Measurements from ENCODE around the gene EFNA3.
"Not testable (repeated sequence)": the region's sequence is repeated elsewhere in the genome, so short reads cannot be mapped to it uniquely, and the experiment has no call there.

EFNA3 gene

DNA sequence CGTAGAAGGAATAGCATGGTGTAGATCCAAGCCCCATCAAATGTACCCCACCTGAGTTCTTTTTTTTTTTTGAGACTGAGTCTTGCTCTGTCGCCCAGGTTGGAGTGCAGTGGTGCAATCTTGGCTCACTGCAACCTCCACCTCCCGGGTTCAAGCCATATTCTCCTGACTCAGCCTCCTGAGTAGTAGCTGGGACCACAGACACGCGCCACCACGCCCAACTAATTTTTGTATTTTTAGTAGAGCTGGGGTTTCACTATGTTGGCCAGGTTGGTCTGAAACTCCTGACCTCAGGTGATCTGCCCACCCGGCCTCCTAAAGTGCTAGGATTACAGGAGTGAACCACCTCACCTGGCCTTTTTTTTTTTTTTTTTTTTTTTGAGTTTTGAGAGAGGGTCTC lies 39.5 kb downstream of the EFNA3 start:
- H3K27ac ChIP-seq (ENCODE audit: low read length); H3K36me3 ChIP-seq (ENCODE audit: control insufficient read depth in 2 of 2, insufficient read depth in 2 of 2, low read length in 2 of 2); H3K27me3 ChIP-seq (ENCODE audit: control insufficient read depth in 1 of 2, insufficient read depth in 2 of 2, low read length in 2 of 2); H3K4me3 ChIP-seq (ENCODE audit: low read length in 2 of 2); H3K9me3 ChIP-seq (ENCODE audit: control insufficient read depth in 2 of 2, low read length in 2 of 2); H3K4me1 ChIP-seq (ENCODE audit: control insufficient read depth, insufficient read depth, low read length); H3K9ac ChIP-seq (ENCODE audit: low read length in 2 of 2): not testable (repeated sequence)

DNA sequence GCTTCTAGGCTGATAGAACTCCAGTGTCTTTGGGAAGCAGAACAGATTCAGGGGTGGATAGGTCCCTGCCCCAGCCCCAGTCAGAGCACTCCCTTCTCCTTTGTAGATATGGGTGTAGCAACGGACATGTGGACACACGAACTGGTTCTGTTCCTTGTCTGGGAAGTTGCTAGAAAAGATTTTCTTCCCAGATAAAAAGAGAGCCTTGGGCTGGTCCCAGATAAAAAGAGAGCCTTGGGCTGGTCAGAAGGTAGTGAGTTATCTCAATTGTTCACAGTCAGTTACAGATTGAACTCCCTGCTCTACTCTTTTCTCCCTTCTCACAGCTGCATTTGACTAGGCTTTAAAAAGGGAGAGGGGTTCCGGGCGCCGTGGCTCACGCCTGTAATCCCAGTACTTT lies 41.6 kb downstream of the EFNA3 start:
- Histone ChIP-seq H3K9me3 (ENCODE audit: control insufficient read depth in 2 of 2, low read length in 2 of 2) (no peaks in the 10 kb centered on the region), H3K4me1 (ENCODE audit: control insufficient read depth, insufficient read depth, low read length) (peaks cover 5% of the 10 kb centered on the region), H3K36me3 (ENCODE audit: control insufficient read depth in 2 of 2, insufficient read depth in 2 of 2, low read length in 2 of 2) (no peaks in the 10 kb centered on the region), H3K9ac (ENCODE audit: low read length in 2 of 2) (no peak overlapping the region), H3K27me3 (ENCODE audit: control insufficient read depth in 1 of 2, insufficient read depth in 2 of 2, low read length in 2 of 2) (peaks cover 4 to 6% of the 10 kb centered on the region in 2 donors), H3K27ac (ENCODE audit: low read length) (no peak overlapping the region), H3K4me3 (ENCODE audit: low read length in 2 of 2) (no peak overlapping the region)

DNA sequence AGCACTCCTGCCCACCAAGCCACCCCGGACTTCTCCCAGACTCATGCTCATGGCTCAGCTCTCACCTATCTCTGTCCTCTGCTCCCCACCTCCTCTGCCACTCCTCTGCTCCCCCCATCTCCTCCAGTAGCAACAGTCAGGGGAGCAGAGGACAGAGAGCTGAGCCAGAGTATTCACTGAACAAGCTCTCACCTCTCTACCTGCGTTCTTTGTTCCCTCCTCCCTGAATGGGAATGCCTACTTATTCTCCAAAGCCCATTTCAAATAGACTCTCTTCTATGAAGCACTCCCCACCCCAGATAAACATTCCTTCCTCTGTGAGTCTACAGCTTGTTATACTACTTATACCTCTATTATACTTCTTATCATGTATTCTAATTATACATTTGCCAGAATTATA lies 42.6 kb downstream of the EFNA3 start:
- Histone ChIP-seq H3K9me3 (ENCODE audit: control insufficient read depth in 2 of 2, low read length in 2 of 2) (no peaks in the 10 kb centered on the region), H3K27ac (ENCODE audit: low read length) (no peak overlapping the region), H3K27me3 (ENCODE audit: control insufficient read depth in 1 of 2, insufficient read depth in 2 of 2, low read length in 2 of 2) (peaks cover 4 to 6% of the 10 kb centered on the region in 2 donors), H3K4me3 (ENCODE audit: low read length in 2 of 2) (no peak overlapping the region), H3K36me3 (ENCODE audit: control insufficient read depth in 2 of 2, insufficient read depth in 2 of 2, low read length in 2 of 2) (no peaks in the 10 kb centered on the region), H3K9ac (ENCODE audit: low read length in 2 of 2) (no peak overlapping the region), H3K4me1 (ENCODE audit: control insufficient read depth, insufficient read depth, low read length) (peaks cover 9% of the 10 kb centered on the region)

DNA sequence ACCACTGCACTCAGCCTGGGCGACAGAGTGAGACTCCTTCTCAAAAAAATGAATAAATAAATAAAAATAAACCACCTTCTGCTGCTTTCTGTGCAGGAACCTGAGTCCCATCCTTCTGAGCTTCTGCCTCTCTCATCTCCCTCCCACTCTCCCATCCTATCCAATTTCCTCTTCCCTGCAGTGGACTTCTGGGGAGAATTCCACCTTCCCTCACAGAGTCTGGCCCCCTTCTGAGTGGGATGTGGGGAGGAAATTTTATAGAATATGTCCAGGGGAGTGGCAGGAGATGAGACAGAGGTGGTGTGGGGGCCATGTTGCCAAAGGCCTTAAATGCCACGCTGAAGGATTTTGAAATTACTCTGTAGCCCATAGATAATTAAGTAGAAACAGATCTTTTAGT lies 43.7 kb downstream of the EFNA3 start:
- H3K9me3 ChIP-seq (ENCODE audit: control insufficient read depth in 2 of 2, low read length in 2 of 2), result no peaks in the 10 kb centered on the region
- H3K36me3 ChIP-seq (ENCODE audit: control insufficient read depth in 2 of 2, insufficient read depth in 2 of 2, low read length in 2 of 2), result no peaks in the 10 kb centered on the region
- no peak overlapping the region for H3K27ac ChIP-seq (ENCODE audit: low read length)
- peaks cover 19% of the 10 kb centered on the region for H3K4me1 ChIP-seq (ENCODE audit: control insufficient read depth, insufficient read depth, low read length)
- H3K27me3 ChIP-seq (ENCODE audit: control insufficient read depth in 1 of 2, insufficient read depth in 2 of 2, low read length in 2 of 2), result peaks cover 3 to 4% of the 10 kb centered on the region in 2 donors
- H3K4me3 ChIP-seq (ENCODE audit: low read length in 2 of 2), result no peak overlapping the region
- no peak overlapping the region for H3K9ac ChIP-seq (ENCODE audit: low read length in 2 of 2)

DNA sequence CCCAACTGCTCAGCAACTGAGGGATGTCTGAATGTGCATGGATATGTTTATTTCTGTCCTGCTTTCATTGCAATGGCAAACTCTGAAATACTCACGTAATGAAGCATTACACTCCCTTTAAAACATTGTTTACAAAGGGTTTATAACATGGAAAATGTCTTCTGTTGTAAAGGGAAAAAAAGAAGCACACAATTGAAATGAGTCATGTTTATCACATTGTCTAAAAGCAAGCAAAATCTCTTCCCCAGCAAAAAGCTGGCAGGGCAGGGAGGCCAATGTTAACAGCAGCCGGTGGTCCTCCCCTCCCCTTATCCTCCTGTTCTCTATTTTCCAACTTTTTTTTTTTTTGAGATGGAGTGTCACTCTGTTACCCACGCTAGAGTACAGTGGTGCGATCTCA lies 45.2 kb downstream of the EFNA3 start:
- no peak overlapping the region for H3K27ac ChIP-seq (ENCODE audit: low read length)
- H3K27me3 ChIP-seq (ENCODE audit: control insufficient read depth in 1 of 2, insufficient read depth in 2 of 2, low read length in 2 of 2), result peaks cover 0 to 2% of the 10 kb centered on the region in 2 donors
- no peaks in the 10 kb centered on the region for H3K36me3 ChIP-seq (ENCODE audit: control insufficient read depth in 2 of 2, insufficient read depth in 2 of 2, low read length in 2 of 2)
- H3K4me3 ChIP-seq (ENCODE audit: low read length in 2 of 2), result no peak overlapping the region
- H3K4me1 ChIP-seq (ENCODE audit: control insufficient read depth, insufficient read depth, low read length), result peaks cover 29% of the 10 kb centered on the region
- no peaks in the 10 kb centered on the region for H3K9me3 ChIP-seq (ENCODE audit: control insufficient read depth in 2 of 2, low read length in 2 of 2)
- no peak overlapping the region for H3K9ac ChIP-seq (ENCODE audit: low read length in 2 of 2)

DNA sequence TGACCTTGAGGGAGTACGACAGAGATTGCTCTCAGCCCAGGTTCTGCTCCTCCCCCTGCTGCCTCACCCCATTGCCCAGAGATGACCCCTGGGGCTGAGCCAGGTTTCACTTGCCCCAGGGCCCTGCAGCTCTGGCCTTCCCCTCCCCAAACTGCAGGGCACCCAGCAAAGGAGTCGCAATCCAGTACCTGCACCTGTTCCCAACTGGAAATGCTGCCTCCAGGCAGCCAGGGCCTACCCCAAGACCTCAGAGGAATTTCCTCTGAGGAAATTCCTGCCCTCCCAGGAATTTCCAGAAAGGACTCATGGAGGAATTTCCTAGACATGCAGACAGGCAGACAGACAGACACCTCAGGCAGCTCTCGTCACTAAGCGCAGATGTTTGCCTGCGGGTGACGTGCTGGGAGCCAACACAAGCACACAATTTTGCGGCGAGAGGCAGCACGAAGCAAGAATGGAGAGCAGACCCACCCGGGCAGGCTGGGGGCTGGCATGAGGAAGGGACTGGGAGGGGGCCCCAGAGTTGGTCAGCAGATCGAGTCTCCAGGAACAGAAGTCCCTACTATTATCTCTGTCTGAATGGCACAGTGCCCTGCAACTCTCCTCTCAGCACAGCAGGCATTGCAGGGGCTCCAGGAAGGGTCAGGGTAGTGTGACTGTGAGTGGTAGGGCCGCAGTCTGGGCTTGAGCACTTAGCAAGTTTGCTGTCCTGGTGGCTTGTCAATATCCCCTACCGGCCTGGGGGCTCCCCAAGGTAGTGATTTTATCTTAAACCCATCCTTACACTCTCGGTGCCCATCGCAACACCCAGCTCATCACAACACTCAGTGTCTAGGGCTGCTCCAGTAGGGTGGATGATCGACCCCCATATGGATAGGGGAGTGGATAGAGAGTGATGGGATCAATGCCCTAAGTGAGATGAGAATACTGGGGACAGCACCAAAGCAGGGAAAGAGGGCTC lies 46.1 kb downstream of the EFNA3 start:
- peaks cover 0 to 2% of the 10 kb centered on the region in 2 donors for H3K27me3 ChIP-seq (ENCODE audit: control insufficient read depth in 1 of 2, insufficient read depth in 2 of 2, low read length in 2 of 2)
- no peak overlapping the region for H3K9ac ChIP-seq (ENCODE audit: low read length in 2 of 2)
- H3K9me3 ChIP-seq (ENCODE audit: control insufficient read depth in 2 of 2, low read length in 2 of 2), result no peaks in the 10 kb centered on the region
- no peaks in the 10 kb centered on the region for H3K36me3 ChIP-seq (ENCODE audit: control insufficient read depth in 2 of 2, insufficient read depth in 2 of 2, low read length in 2 of 2)
- H3K27ac ChIP-seq (ENCODE audit: low read length), result no peak overlapping the region
- H3K4me1 ChIP-seq (ENCODE audit: control insufficient read depth, insufficient read depth, low read length), result peaks cover 39% of the 10 kb centered on the region
- H3K4me3 ChIP-seq (ENCODE audit: low read length in 2 of 2), result no peak overlapping the region

DNA sequence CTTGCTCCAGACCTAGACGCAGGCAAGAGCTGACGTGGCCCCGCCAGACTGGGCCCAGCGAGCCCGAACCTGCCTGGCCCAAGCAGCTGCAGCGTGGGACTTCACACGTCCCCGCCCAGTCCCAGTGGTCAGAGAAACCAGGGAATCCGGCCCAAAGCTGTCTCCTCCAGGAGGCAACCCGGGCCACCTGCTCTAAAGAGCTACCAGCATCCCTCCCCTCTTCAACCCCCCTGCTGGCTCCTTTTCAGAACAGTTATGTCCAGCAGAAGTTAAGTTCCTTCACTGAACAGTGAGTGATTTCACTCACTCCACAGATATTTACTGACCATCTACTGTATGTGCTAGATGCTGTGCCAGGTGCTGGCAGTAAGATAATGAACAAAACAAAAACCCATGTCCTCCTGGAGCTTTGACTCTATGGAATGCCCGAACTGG lies 46.9 kb downstream of the EFNA3 start:
- H3K4me1 ChIP-seq (ENCODE audit: control insufficient read depth, insufficient read depth, low read length), result peaks cover 47% of the 10 kb centered on the region
- H3K27ac ChIP-seq (ENCODE audit: low read length), result no peak overlapping the region
- no peak overlapping the region for H3K9ac ChIP-seq (ENCODE audit: low read length in 2 of 2)

DNA sequence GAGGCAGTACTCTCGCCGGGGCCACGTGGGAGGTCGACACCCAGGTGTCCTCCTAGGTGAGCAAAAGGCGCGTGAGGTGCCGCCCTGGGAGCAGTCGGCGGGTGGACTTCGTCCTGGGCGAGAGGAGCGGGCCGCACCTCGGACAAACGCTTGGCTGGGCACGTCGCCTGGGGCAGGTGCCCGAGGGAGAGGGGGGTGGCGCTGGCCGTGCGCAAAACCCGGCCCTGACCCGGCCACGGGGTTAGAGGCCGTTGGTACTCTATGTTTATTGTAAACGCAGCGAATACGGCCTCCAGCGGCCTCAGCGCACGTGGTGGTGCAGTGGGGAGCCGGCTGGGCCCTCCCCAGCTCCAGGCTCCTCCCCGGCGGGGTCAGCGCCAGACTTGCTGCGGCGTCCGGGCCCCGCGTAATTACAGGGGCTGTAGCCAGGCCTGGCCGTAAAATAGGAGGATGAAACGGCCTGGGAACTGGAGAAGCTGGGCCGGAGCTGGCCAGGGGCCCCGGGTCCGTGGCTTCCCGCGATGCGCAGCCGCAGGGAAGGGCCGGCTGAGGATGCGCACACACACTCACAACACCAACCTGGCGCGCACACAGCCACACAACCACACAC lies 47.4 kb downstream of the EFNA3 start:
- H3K9ac ChIP-seq (ENCODE audit: low read length in 2 of 2), result peak overlapping the region in 1 of 2 donors; percentile 57
- no peaks in the 10 kb centered on the region for H3K9me3 ChIP-seq (ENCODE audit: control insufficient read depth in 2 of 2, low read length in 2 of 2)
- no peaks in the 10 kb centered on the region for H3K36me3 ChIP-seq (ENCODE audit: control insufficient read depth in 2 of 2, insufficient read depth in 2 of 2, low read length in 2 of 2)
- H3K4me1 ChIP-seq (ENCODE audit: control insufficient read depth, insufficient read depth, low read length), result peaks cover 52% of the 10 kb centered on the region
- H3K27me3 ChIP-seq (ENCODE audit: control insufficient read depth in 1 of 2, insufficient read depth in 2 of 2, low read length in 2 of 2), result no peaks in the 10 kb centered on the region
- H3K4me3 ChIP-seq (ENCODE audit: low read length in 2 of 2), result peak overlapping the region; percentile 88 to 93
- H3K27ac ChIP-seq (ENCODE audit: low read length), result peak overlapping the region; percentile 53

More for the DNA sequence above, 46.9 kb downstream of the EFNA3 start:
- no peaks in the 10 kb centered on the region for H3K27me3 ChIP-seq (ENCODE audit: control insufficient read depth in 1 of 2, insufficient read depth in 2 of 2, low read length in 2 of 2)
- no peaks in the 10 kb centered on the region for H3K9me3 ChIP-seq (ENCODE audit: control insufficient read depth in 2 of 2, low read length in 2 of 2)
- H3K4me3 ChIP-seq (ENCODE audit: low read length in 2 of 2), result no peak overlapping the region
- no peaks in the 10 kb centered on the region for H3K36me3 ChIP-seq (ENCODE audit: control insufficient read depth in 2 of 2, insufficient read depth in 2 of 2, low read length in 2 of 2)

DNA sequence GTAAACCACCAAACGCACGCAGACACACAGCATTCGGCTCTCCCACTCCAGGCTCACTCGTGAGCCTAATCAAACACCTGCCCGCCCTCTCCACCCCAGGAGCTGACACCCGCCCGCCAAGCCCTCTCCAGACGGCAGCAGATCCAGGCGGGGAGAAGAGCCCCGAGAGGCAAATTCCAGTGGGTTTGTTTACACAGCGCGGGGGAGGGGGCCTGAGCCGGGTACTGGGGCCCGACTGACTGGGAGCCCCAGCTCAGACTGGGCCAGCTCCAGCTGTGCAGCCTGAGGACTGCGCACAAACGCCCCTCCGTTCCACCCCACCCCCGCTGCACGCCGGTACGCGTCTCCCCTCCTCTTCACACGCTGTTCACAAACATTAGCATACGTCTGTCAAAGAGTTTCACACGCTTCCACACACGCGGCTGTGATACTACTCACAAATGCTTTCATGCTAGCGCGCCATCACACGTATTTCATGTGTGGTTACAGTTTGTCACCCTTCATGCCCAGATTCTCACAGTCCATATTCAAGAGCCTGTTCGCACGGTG lies 48.0 kb downstream of the EFNA3 start:
- peak overlapping the region; percentile 21 to 57 for H3K9ac ChIP-seq (ENCODE audit: low read length in 2 of 2)
- peak overlapping the region; percentile 53 for H3K27ac ChIP-seq (ENCODE audit: low read length)
- H3K4me3 ChIP-seq (ENCODE audit: low read length in 2 of 2), result peak overlapping the region; percentile 88 to 93
- H3K9me3 ChIP-seq (ENCODE audit: control insufficient read depth in 2 of 2, low read length in 2 of 2), result no peaks in the 10 kb centered on the region
- H3K36me3 ChIP-seq (ENCODE audit: control insufficient read depth in 2 of 2, insufficient read depth in 2 of 2, low read length in 2 of 2), result peaks cover 1 to 4% of the 10 kb centered on the region in 2 donors
- H3K27me3 ChIP-seq (ENCODE audit: control insufficient read depth in 1 of 2, insufficient read depth in 2 of 2, low read length in 2 of 2), result no peaks in the 10 kb centered on the region
- peaks cover 58% of the 10 kb centered on the region for H3K4me1 ChIP-seq (ENCODE audit: control insufficient read depth, insufficient read depth, low read length)

DNA sequence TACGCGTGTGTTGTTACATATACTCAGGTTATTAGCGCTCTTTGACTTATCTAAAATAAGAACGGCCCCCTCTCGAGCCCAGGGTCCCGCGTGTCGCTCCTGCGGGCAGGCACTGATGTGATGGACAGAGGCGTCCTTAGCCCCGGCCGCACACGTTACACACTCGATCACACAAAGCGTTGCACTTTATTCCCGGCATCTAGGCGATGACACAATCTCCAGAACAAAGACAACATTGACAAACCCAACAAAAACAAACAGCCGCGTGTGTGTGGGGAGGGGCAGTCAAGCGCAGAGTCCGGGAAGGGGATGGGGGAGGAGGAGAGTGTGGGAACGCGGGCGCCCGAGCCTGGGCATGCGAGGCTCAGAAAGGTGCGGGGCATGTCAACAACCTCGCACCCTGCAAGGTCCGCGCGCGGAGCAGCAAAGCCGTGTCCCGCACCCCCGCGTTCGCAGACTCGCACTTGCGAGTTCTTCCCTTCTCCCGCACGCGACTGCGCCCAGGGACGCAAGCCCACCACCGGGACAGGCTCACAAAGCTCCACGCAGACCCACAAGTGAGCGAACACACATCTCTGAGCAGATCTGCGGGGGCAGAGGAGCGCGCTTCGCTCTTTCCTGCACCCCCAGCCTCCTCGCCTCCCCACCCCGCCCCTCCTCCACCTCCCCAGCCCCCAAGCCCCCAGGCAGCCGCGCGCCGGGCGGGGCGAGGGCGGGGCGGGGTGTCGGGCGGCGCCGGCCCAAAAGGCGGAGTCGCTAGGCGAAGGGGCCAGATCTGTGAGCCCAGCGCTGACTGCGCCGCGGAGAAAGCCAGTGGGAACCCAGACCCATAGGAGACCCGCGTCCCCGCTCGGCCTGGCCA lies 48.7 kb downstream of the EFNA3 start, which contains the start of gene EFNA1:
EFNA1 (plus strand) TSS at position 772 of the 862 bp plus-strand sequence. CDS start 102 bp downstream, outside the sequence.
- Histone ChIP-seq H3K9ac (ENCODE audit: low read length in 2 of 2) (peak within 1 kb of the TSS; percentile 85 to 87), H3K27me3 (ENCODE audit: control insufficient read depth in 1 of 2, insufficient read depth in 2 of 2, low read length in 2 of 2) (no peaks in the 10 kb centered on the region), H3K4me3 (ENCODE audit: low read length in 2 of 2) (peak within 1 kb of the TSS; percentile 88 to 93), H3K36me3 (ENCODE audit: control insufficient read depth in 2 of 2, insufficient read depth in 2 of 2, low read length in 2 of 2) (peaks cover 5 to 8% of the 10 kb centered on the region in 2 donors), H3K9me3 (ENCODE audit: control insufficient read depth in 2 of 2, low read length in 2 of 2) (no peaks in the 10 kb centered on the region), H3K27ac (ENCODE audit: low read length) (peak within 1 kb of the TSS; percentile 90), H3K4me1 (ENCODE audit: control insufficient read depth, insufficient read depth, low read length) (peaks cover 61% of the 10 kb centered on the region)

Data from stomach smooth muscle (tissue), 2 donors.